Dedifferentiated amniotic fluid mesenchymal stem cell (primary cell): ENCODE results near the gene CFLAR.
"Not testable (repeated sequence)": the region's sequence is repeated elsewhere in the genome, so short reads cannot be mapped to it uniquely, and the experiment has no call there.

ENCODE experiments used
- DNase-seq: peaks from one replicate; pipeline ENCODE4 v3.0.0-alpha.2; 2016; ENCODE audit errors: extremely low spot score

The CFLAR gene

DNA sequence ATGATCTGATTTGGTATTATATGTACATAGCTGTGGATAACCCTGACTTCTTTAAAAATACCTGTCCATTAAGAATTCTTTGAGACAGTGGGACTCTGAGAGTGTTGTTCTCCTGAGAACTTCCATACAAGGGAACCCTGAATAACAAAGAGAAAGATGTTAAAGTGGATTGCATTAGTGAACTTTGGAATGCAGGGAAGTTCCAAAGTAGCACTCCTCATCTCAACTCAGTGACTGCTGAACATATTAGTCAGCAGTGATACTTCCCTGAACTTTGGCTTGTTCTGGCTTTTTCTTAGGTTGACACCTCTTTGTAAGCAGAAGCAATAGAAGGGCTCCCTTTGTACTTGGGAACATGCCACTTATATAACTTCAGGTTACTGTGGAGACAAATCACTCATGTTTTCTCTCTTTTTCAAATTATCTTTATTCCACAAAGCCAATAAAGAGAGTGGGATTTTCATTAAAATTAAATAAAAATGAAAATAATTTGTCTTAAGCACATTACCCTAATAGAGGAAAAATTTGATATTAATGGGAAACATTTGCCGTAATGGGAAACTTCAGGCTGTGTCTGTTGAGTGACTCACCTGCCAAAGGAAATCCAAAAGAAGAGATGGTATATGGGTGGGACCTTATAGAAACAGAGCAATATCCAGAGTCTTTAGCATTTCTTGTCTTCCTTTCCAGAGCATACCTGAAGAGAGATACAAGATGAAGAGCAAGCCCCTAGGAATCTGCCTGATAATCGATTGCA is 33.3 kb downstream of the CFLAR start:
- peak; percentile 68 for DNase-seq

DNA sequence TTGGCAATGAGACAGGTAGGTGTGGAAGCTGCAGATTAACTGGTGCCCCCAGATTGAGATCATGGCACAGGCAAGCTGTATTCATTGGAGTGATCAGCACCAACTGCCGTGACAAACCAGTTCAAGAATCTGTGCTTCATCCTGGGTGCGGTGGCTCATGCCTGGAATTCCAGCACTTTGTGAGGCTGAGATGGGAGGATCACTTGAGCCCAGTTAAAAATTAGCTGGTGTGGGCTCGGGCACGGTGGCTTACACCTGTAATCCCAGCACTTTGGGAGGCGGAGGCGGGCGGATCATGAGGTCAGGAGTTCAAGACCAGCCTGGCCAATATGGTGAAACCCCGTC is 33.8 kb downstream of the CFLAR start:
- not testable (repeated sequence) for DNase-seq

DNA sequence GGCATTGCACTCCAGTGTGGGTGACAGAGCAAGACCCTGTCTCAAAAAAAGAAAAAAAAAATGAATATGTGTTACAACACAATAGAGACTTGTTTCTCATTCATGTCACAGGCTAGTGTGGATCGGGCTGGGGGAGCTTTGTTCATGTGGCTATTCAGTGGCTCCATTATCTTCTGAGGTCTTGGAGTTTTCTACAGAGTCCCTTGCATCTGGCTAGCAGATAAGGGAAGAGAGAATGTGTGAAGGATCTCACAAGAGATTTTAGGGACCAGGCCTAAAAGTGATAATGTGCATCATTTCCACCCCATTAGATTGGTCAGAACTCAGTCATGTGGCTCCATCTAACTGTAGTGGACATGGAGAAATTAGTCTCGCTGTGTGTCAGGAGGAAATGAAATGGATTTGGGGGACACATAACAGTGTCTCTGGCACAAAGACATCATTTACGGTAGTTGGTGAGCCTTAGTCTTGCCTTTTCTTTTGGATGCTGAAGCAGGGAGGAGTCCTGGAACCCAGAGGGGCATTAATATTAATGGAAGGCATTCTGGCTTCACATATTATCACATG is 34.6 kb downstream of the CFLAR start:
- no peak for DNase-seq

DNA sequence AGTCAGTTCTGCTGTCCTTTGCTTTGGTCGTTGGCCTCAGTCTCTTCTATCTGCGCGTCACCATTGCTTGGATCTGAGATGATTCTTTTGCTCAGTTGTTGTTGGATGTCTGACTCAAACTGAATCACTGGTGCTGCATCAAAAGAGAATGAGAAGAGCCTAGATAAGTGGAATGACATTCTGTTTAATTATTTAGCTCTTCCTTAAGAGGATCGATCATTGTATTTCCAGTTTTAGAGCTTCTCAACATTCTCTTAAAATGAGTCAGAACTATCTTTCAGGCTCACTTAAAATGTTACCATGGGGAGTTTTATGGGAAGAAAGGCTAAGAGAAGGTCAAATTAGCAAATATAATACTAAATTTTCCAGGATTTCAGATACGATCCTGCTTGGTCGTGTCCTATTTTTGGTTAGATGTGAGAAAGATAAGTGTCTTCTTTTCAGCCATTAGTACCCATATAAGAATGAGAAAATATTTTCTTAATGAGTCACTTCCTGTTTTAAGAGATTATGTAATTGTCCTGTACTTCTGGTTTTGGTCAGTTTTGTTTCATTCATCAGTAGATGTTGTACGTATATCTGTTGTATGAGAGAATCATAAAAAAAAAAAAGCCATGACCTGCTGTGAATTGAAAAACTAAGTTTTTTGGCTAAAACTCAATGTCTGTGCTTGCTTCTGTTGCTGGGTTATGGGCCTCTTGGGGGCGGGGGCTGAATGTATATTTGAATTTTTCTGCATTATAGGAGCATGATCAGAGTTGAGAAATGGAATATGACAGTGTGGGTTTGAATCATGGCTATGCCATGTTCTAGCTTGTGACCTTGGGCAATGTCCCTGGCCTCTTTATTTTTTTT is 35.4 kb downstream of the CFLAR start:
- peak; percentile 62 for DNase-seq

DNA sequence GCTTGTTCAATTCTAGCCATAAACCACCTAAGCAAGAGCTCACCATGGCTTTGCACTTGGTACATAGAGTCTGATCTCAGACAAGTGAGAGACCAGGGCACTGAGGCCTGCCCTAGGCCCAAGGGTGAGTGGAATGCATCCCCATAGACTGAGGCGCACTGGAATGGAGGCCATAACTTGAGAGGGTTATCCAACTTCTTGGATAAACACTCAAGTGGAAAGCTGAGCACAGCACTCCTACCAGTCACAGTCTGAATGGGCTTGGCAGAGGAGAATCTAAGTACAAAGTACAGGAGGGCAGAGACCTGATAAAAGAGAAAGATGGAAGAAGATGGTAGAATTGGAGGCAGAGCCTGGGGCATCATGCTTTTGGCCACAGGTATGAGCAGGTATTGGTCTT is 36.6 kb downstream of the CFLAR start:
- DNase-seq: no peak

DNA sequence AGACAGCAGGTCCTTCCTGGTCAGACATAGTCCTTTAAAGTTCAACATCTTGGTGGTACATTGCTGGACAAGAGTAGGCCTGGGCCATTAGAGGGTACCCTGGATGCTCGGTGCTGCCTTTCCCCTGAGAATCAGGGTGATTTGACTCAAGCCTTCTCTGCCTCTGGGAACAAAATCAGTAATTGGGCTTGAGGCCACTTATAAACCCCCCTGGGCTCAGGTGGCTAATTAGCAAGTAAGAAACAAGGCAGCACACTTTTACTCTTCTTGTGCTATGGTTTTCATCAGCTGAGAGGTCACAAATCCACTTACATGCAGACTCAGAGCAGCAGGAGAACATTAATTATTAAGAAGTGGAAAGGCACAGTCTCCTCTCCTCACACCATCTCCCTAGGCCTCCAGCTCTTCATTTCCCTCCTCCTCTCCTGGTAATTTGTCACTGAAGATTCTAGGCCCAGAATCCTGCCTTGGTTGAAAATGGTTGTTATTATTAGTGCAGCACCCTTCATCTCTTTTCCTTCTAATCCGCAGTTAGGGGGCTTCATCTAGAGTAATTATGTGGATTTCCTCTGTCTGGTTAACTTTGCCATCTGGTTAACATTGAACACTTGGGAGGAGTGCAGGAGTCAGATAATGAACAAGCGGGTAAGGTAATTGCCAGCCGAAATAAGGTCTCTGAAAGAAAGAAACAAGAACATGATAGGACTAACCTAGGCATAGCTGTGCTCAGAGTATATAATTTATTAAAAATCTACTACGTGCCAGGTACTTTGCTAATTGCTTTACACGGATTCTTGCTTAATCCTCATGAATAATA is 37.2 kb downstream of the CFLAR start:
- no peak for DNase-seq

DNA sequence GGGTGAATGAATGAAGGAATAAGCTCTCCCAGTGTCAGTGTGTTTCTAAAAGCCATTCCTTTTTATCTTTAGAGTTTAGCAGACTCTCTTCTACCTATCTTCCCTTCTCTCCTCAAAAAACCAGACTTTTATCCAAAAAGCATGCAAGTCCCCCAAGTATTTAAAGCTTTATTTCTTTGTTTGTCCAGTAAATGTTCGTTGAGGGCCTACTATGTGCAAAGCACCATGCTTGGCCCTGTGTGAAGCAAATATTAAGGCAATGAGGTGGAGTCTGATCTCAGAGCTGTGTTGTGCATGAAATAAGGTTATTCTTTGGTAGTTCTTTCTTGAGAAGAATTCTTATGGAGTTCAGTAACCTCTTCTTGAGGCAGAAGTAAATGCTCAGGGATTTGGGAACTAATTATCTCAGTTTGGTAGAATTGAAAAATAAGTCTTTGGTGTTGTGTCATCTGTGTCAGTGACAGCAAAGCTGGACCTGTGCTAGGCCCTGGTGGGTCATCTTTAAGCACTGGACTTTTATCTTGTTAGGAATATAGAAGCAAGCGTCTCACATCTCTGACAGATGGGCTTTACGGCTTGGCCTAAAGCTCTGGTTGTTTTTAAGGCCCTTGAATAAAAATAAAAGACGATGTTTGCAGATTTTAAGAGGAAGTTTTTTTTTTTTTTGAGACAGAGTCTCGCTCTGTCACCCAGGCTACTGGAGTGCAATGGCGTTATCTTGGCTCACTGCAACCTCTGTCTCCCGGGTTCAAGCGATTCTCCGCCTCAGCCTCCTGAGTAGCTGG is 38.8 kb downstream of the CFLAR start:
- no peak for DNase-seq

DNA sequence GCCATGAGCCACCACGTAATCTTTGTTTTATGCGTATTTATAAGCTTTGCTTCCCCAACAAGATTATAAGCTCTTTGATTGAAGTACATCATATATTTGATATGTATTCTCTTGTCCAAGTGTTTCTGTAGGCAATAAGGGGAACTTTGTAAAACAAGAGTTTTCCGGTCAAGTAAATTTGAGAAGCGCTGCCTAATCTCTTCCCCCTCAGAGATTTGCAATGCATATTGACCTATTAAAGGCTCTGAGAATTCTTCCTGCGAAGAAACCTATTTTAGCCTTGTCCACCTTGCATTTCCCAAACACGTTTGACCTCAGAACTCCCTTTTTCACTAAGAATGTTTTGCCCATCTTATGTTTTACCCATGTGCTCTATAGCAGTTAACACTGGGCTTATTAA is 40.1 kb downstream of the CFLAR start:
- no peak for DNase-seq

DNA sequence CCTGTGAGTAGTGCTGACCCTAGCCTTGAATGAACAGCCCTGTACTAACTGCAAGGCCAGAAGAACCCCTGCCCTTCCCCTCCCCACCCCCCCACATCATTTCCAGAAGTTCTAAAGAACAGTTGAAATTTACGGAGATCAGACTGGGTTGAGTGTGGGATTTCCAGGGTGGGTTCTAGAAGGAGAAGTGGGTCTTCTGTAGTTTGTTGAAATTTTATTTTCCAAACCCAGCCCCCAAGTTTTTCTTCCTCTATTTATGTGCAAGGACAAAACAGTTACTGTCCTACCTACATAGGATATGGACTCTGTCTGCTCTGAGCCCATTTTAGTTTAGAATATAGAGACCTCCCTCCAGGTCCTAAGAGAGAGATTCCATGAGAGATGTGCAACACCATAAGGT is 40.7 kb downstream of the CFLAR start:
- no peak for DNase-seq

DNA sequence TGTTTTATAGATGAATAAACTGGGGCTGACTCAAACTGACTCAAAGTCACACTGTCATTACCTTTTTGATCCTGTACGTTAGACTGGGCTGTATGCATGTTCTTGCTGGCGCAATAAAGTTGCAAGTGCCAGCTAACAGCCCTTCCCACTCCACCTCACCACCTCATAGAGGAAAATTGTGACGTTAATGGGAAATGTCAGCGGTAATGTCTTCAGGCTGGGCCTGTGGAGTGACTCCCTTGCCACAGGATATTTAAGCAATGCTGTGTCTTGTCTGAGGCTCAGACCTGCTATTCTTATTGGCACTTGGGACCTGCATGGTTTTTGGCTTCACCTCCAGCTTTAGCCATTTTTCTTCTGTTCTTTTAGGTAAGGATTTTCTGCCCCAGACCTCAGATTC is 41.7 kb downstream of the CFLAR start:
- DNase-seq: no peak

DNA sequence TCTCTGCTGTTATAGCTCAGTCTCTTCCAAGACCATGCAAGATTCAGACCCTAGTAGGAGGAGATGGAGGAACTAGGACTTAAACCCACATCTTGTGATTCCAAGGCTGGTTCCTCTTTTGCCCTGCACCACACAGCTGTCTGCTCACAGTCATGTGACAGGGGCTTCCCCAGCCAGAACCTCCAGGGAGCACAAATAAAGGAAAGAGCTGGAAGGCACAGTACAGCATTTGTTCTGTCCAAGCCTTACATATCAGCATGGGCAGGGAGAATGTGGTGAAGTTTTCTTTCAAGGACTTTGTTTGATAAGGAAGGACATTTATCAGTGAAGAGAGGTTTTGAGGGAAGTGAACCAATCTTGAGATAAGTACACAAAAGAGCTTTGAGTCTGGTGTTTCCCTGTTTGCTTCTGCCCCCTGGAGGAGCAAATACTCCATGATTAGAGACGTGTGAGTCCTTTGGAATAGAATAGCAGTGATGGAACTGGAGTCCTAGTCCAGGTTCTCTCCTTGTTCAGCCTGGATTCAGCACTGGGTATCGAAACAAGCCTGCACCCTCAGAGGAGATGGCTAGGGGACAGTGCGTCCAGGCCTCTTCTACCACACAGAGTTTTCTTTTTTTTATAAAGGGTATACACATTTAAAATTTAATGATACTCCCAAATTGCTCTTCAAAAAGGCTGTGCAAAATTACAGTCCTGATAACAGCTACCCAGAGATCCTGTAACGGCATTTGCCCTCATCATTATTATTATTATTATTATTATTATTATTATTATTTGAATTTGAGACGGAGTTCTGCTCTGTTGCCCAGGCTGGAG is 42.4 kb downstream of the CFLAR start:
- DNase-seq: peak; percentile 55

DNA sequence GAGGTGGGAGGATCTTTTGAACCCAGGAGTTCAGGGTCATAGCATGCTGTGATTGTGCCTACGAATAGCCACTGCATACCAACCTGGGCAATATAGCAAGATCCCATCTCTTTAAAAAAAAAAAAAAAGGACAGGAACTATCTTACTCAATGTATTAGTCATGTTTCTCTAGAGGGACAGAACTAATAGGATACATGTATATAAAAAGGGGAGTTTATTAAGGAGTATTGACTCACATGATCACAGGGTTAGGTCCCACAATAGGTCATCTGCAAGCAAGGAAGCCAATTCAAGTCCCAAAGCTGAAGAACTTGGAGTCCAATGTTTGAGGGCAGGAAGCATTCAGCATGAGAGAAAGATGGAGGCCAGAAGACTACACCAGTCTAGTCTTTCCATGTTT is 48.2 kb downstream of the CFLAR start:
- DNase-seq: no peak

DNA sequence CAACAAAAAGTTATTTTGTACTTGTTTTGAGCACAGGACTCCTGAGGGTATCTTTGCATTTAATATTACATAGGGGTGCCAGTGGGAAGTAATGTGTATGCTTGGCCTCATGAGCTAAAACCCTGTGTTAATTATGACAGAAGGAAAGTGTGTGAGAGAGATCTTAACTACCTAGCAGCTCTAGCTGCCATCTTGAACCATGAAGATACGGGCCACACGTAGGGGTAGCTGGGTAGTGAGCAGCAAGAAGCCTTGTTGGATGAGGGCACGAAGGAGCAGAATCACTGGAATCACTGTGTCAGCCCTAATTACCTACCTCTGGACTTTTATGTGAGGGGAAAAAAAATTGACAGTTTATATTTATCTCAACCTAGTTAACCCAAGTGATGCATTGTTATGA is 51.6 kb downstream of the CFLAR start:
- no peak for DNase-seq

DNA sequence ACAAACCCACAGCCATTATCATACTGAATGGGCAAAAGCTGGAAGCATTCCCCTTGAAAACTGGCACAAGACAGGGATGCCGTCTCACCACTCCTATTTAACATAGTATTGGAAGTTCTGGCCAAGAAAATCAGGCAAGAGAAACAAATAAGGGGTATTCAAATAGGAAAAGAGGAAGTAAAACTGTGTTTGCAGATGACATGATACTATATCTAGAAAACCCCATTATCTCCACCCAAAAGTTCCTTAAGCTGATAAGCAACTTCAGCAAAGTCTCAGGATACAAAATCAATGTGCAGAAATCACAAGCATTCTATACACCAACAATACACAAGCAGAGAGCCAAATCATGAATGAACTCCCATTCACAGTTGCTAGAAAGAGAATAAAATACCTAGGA is 52.5 kb downstream of the CFLAR start:
- DNase-seq: not testable (repeated sequence)

DNA sequence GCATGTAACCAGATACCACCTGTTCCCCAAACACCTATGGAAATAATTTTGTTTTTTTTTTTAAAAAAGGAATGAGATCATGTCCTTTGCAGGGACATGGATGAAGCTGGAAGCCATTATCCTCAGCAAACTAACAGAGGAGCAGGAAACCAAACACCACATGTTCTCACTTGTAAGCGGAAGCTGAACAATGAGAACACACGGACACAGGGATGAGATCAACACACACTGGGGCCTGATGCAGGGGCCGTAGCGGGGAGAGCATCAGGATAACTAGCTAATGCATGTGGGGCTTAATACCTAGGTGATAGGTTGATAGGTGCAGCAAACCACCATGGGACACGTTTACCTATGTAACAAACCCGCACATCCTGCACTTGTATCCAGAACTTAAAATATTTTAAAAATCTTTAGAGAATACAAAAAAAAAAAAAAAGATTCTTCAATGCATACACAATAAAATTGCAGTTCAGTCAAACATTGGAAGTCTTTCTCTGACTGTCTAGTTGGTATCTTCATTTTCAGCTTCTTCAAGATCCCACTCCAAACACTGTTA is 55.4 kb downstream of the CFLAR start:
- no peak for DNase-seq

DNA sequence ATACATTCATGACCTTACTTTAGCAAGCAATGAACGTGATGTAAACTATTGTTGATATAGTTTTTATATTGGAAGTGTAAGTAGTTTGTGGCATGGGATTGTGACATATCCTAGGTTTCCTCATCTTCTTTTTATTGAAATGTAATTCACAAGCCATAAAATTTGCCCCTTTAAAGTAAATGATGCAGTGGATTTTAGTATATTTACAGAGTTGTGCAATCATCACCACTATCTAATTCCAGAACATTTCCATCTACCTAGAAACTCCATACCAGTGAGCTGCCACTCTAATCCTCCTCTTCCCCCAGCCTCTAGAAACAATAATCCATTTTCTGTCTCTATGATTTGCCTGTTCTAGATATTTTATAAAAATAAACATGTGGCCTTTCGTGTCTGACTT is 56.3 kb downstream of the CFLAR start:
- DNase-seq: no peak

DNA sequence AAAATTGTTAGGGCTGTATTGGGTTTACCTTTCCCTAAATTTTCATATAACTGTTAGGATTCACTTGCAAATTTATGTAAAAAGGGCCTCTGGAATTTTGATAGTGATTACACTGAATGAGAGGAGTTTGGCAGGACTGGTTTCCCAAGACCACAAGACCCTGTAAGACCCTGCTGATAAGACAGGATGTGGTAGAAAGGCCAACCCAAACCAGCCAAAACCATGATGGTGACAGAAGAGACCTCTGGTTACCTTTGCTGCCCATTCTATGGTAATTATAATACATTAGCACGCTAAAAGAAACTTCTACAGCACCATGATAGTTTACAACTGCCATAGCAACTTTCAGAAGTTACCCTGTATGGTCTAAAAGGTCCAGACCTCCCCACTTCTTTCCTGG is 58.7 kb downstream of the CFLAR start:
- no peak for DNase-seq

DNA sequence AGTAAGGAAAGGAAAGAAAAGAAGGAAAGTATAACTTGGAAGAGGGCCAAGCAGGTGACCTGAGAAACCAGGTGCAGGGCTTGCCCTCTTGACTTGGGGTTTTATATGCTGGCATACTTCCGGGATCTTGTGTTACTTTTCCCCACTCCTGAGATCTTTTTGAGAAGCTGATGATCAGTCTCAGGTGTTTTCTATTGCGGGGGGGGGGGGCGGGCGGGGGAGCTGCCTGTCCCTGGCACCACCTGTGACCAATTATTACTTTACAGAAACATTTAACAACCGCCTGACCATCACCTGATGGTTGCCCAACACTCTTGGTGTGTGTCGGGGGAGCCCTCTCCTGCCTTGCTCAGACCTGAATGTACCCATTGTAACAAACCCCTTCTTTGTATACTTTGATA is 60.1 kb downstream of the CFLAR start:
- no peak for DNase-seq

DNA sequence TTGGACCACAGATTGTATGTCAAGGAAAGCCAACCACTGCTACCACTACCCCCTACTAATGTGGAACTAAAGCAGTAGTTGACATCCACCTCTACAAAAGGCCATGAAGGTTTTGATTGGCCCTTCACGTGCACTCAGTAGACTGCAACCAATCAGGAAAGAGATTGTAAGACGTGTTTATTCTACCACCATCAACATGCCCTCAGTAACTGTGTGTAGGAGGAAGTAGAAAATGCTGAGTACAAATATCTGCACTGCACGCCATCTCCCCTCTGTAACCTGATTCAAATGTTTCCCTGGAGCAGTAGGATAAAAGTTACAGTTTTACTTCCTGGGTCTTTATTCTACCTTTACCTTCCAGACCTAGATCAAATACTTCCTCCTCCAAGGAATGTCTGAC is 64.0 kb downstream of the CFLAR start:
- DNase-seq: no peak
